Measurements from ENCODE around the gene ADCY3.

GRCh38 chr2:24855726-24856125, 64.3 kb downstream of the ADCY3 start:
- TF ChIP-seq CTCF (IDR thresholded peaks at IDR 0.05) = no peak
- TF ChIP-seq POLR2A (IDR thresholded peaks at IDR 0.05) = no peak
